ENCODE measurements around the gene ZNF469.

DNA sequence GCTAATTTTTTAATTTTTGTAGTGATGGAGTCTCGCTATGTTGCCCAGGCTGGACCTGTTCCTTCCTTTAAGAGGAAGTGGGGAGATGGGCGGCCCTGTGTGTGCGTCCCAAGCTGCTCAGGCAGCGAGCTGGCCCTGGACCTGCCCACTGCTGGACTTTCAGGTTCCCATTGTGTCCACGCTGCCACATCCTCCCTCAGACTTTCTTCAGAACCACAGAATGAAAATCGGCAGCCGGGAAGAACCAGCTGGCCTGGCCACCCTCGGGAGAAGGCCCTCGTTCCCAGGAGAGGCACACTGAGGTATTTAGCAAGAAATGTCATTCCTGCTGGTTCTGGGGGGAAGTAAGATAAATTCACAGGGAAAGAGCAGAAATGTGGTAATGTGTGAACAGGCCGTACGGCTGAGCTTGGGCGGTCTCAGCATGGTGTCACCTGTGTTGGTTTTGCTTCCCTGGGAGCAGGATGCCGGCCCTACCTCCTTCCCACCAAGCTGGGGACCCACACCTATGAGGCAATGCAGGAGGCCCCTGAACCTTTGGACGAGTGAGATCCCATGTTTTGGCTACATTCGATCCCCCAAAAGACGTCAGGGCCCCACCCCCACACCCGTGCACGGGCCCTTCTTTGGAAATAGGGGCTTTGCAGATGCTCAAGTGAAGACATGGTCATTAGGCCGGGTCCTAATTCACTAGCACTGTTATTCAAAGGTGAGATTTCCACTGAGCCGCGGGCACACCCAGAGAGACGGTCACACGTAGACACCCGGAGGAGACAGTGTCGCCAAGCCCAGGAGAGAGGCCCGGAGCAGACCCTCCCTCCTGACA is 35.9 kb upstream of the ZNF469 start:
- TF ChIP-seq FOXA1 (IDR thresholded peaks at IDR 0.05): no peak
- TF ChIP-seq, protein P1, sequence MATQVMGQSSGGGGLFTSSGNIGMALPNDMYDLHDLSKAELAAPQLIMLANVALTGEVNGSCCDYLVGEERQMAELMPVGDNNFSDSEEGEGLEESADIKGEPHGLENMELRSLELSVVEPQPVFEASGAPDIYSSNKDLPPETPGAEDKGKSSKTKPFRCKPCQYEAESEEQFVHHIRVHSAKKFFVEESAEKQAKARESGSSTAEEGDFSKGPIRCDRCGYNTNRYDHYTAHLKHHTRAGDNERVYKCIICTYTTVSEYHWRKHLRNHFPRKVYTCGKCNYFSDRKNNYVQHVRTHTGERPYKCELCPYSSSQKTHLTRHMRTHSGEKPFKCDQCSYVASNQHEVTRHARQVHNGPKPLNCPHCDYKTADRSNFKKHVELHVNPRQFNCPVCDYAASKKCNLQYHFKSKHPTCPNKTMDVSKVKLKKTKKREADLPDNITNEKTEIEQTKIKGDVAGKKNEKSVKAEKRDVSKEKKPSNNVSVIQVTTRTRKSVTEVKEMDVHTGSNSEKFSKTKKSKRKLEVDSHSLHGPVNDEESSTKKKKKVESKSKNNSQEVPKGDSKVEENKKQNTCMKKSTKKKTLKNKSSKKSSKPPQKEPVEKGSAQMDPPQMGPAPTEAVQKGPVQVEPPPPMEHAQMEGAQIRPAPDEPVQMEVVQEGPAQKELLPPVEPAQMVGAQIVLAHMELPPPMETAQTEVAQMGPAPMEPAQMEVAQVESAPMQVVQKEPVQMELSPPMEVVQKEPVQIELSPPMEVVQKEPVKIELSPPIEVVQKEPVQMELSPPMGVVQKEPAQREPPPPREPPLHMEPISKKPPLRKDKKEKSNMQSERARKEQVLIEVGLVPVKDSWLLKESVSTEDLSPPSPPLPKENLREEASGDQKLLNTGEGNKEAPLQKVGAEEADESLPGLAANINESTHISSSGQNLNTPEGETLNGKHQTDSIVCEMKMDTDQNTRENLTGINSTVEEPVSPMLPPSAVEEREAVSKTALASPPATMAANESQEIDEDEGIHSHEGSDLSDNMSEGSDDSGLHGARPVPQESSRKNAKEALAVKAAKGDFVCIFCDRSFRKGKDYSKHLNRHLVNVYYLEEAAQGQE (IDR thresholded peaks at IDR 0.05): no peak
- TF ChIP-seq, protein P2, sequence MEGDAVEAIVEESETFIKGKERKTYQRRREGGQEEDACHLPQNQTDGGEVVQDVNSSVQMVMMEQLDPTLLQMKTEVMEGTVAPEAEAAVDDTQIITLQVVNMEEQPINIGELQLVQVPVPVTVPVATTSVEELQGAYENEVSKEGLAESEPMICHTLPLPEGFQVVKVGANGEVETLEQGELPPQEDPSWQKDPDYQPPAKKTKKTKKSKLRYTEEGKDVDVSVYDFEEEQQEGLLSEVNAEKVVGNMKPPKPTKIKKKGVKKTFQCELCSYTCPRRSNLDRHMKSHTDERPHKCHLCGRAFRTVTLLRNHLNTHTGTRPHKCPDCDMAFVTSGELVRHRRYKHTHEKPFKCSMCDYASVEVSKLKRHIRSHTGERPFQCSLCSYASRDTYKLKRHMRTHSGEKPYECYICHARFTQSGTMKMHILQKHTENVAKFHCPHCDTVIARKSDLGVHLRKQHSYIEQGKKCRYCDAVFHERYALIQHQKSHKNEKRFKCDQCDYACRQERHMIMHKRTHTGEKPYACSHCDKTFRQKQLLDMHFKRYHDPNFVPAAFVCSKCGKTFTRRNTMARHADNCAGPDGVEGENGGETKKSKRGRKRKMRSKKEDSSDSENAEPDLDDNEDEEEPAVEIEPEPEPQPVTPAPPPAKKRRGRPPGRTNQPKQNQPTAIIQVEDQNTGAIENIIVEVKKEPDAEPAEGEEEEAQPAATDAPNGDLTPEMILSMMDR (IDR thresholded peaks at IDR 0.05; ENCODE audit: low read depth, low read length, missing input control): no peak
- no peak for TF ChIP-seq SP1 (IDR thresholded peaks at IDR 0.05)
- no peak for TF ChIP-seq YY1 (IDR thresholded peaks at IDR 0.05)
- TF ChIP-seq, protein P3, sequence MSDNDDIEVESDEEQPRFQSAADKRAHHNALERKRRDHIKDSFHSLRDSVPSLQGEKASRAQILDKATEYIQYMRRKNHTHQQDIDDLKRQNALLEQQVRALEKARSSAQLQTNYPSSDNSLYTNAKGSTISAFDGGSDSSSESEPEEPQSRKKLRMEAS (IDR thresholded peaks at IDR 0.05): no peak
- TF ChIP-seq, protein P4, sequence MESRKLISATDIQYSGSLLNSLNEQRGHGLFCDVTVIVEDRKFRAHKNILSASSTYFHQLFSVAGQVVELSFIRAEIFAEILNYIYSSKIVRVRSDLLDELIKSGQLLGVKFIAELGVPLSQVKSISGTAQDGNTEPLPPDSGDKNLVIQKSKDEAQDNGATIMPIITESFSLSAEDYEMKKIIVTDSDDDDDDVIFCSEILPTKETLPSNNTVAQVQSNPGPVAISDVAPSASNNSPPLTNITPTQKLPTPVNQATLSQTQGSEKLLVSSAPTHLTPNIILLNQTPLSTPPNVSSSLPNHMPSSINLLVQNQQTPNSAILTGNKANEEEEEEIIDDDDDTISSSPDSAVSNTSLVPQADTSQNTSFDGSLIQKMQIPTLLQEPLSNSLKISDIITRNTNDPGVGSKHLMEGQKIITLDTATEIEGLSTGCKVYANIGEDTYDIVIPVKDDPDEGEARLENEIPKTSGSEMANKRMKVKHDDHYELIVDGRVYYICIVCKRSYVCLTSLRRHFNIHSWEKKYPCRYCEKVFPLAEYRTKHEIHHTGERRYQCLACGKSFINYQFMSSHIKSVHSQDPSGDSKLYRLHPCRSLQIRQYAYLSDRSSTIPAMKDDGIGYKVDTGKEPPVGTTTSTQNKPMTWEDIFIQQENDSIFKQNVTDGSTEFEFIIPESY (IDR thresholded peaks at IDR 0.05): no peak
- TF ChIP-seq GABPA (IDR thresholded peaks at IDR 0.05 in 1 of 2, conservative IDR thresholded peaks at IDR 0.05 in 1 of 2): no peak
